Breast epithelium (tissue), 4 donors: ENCODE measurements around the gene SLC38A6. TPM values are rescaled to one million over a fixed set of nuclear protein-coding genes. Genes with fewer than 3 reads are reported as not detected.
"Not testable (repeated sequence)": the region's sequence is repeated elsewhere in the genome, so short reads cannot be mapped to it uniquely, and the experiment has no call there.

ENCODE experiments used
- DNase-seq, 2 donors: peaks; one replicate each; pipeline ENCODE4 v3.0.0-alpha.2; 2019; ENCODE audit warnings: low spot score in 2 of 2
- H3K27ac ChIP-seq, 2 donors: fragments of 200-600 bp; sonication (generic) in 1 of 2; one replicate each; pipeline ENCODE4 v1.5.1; 2016 to 2019; ENCODE audit warnings: mild to moderate bottlenecking in 1 of 2
- H3K27me3 ChIP-seq, 2 donors: fragments of 200-600 bp; sonication (generic) in 1 of 2; one replicate each; pipeline versions ENCODE4 v1.5.1 to v1.6.0; 2017 to 2019; ENCODE audit warnings: control low read depth in 1 of 2, mild to moderate bottlenecking in 1 of 2
- H3K36me3 ChIP-seq: fragments of 200-600 bp; one replicate; pipeline ENCODE4 v1.5.1; 2019
- H3K4me1 ChIP-seq, 2 donors: fragments of 200-600 bp; sonication (generic); one replicate each; pipeline ENCODE4 v1.5.1; 2016 to 2019; ENCODE audit warnings: control low read depth in 1 of 2
- H3K4me3 ChIP-seq, 3 donors: fragments of 200-600 bp; sonication (generic); 1 replicate in 2 of 3; 2 replicates in 1 of 3; pipeline ENCODE4 v1.5.1; 2016 to 2019; ENCODE audit warnings: mild to moderate bottlenecking in 3 of 3, moderate library complexity in 2 of 3
- H3K9me3 ChIP-seq, 2 donors: fragments of 200-600 bp; sonication (generic) in 1 of 2; one replicate each; pipeline ENCODE4 v1.5.1; 2016 to 2019; ENCODE audit warnings: control low read depth in 1 of 2
- CTCF ChIP-seq, 3 donors: fragments of 450-650 bp; IDR thresholded peaks; one replicate each; pipeline ENCODE4 v1.5.1; 2016 to 2017; ENCODE audit warnings: antibody characterized with exemption in 3 of 3, mild to moderate bottlenecking in 3 of 3, moderate library complexity in 3 of 3
- POLR2A ChIP-seq: fragments of 450-650 bp; IDR thresholded peaks from one replicate; pipeline ENCODE4 v1.6.1; 2016; ENCODE audit warnings: antibody characterized with exemption, mild to moderate bottlenecking, moderate library complexity
- POLR2AphosphoS5 ChIP-seq, 3 donors: sonication (generic); formaldehyde crosslinking; IDR thresholded peaks; one replicate each; pipeline ENCODE4 v1.6.1; 2017; ENCODE audit warnings: antibody characterized with exemption in 3 of 3
- intact Hi-C: fragments of 100-400 bp; cut with DNase I; formaldehyde crosslinking; loops from one replicate; pipeline ENCODE4 v1.15.1; 2023; ENCODE audit warnings: low total_unique reads
- total RNA-seq, 3 donors: library from RNA; depleted of rRNA; stranded (reverse); fragments of >200 nt; gene quantifications; one replicate each; pipeline ENCODE4 v1.1.0, GENCODE V29; 2016

Gene SLC38A6
- total RNA-seq, 3 donors from 2014 or later, result 39.7 to 45.0 (median 44.1) TPM

GRCh38 chr14:61063461-61063860 is 82.4 kb downstream of the SLC38A6 start:
- no peak for TF ChIP-seq CTCF (IDR thresholded peaks at IDR 0.05)
- no peak for TF ChIP-seq POLR2A
- no peak for TF ChIP-seq POLR2AphosphoS5 (IDR thresholded peaks at IDR 0.05)
- no peak overlapping the region for H3K4me3 ChIP-seq
- intact Hi-C loops, result no loop called here
- H3K9me3 ChIP-seq, result no peaks in the 10 kb centered on the region
- H3K36me3 ChIP-seq, result no peaks in the 10 kb centered on the region
- H3K27ac ChIP-seq, result no peak overlapping the region
- H3K27me3 ChIP-seq, result no peaks in the 10 kb centered on the region
- H3K4me1 ChIP-seq, result no peaks in the 10 kb centered on the region
- no peak for DNase-seq

DNA sequence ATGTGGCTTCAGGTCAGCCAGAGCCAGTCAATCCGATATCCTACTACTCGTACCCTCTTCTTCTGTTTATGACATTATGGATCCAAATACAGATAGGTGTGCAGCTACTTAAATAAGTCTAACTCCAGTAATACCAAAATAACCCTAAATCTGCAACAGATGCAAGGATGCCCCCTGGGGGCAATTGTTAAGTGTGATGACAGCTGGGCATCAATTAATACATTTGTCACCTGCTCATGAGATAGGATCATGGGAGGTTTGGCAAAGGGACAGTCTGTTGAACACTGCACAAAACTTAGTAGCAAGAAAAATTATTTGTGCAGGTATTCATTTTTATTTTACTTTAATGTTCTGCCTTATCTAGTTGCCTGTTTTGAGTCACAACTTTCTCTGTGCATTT is 83.2 kb downstream of the SLC38A6 start:
- Histone ChIP-seq H3K9me3 (no peaks in the 10 kb centered on the region), H3K27ac (no peak overlapping the region), H3K4me1 (no peaks in the 10 kb centered on the region), H3K4me3 (no peak overlapping the region), H3K36me3 (no peaks in the 10 kb centered on the region), H3K27me3 (no peaks in the 10 kb centered on the region)
- DNase-seq, result no peak
- TF ChIP-seq CTCF (IDR thresholded peaks at IDR 0.05) (no peak), POLR2A (no peak), POLR2AphosphoS5 (IDR thresholded peaks at IDR 0.05) (no peak)
- intact Hi-C loops, result no loop called here

- TF ChIP-seq POLR2AphosphoS5 (IDR thresholded peaks at IDR 0.05) (no peak), CTCF (IDR thresholded peaks at IDR 0.05) (no peak), POLR2A (no peak)
- H3K4me1 ChIP-seq, result no peaks in the 10 kb centered on the region
- no peaks in the 10 kb centered on the region for H3K27me3 ChIP-seq
- H3K9me3 ChIP-seq, result no peaks in the 10 kb centered on the region
- DNase-seq, result no peak
- intact Hi-C loops, result no loop called here
- H3K27ac ChIP-seq, result no peak overlapping the region
- no peak overlapping the region for H3K4me3 ChIP-seq
- H3K36me3 ChIP-seq, result no peaks in the 10 kb centered on the region
Measured at GRCh38 chr14:61064856-61065255, 83.8 kb downstream of the SLC38A6 start.

GRCh38 chr14:61065656-61066055 is 84.6 kb downstream of the SLC38A6 start:
- Histone ChIP-seq H3K27me3 (no peaks in the 10 kb centered on the region), H3K4me3 (no peak overlapping the region), H3K36me3 (no peaks in the 10 kb centered on the region), H3K4me1 (no peaks in the 10 kb centered on the region), H3K9me3 (no peaks in the 10 kb centered on the region), H3K27ac (no peak overlapping the region)
- no peak for TF ChIP-seq POLR2AphosphoS5 (IDR thresholded peaks at IDR 0.05)
- TF ChIP-seq CTCF (IDR thresholded peaks at IDR 0.05), result no peak
- no peak for TF ChIP-seq POLR2A
- no peak for DNase-seq
- intact Hi-C loops, result no loop called here

- H3K4me1 ChIP-seq, H3K9me3 ChIP-seq, DNase-seq, H3K36me3 ChIP-seq, H3K4me3 ChIP-seq, H3K27ac ChIP-seq, intact Hi-C loops, H3K27me3 ChIP-seq: not testable (repeated sequence)
Measured at GRCh38 chr14:61072442-61072841, 91.4 kb downstream of the SLC38A6 start.

DNA sequence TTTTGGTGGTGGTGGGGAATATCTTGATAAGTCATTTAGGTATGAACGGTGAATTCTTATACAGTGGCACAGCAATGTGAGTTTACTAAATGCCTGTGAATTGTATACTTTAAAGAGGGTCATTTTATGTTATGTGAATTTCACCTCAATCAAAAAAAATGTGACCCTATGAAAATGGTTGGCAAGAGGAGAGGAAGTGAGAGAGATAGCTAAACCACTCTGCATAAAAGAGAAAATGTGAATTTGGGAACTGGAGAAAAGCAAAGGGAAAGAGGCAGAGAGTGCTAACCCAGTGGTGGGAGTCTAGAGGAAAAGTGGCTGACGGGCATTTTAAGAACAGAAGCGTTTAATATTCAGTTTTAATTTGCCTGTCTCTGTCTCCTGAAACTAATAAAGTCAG is 93.8 kb downstream of the SLC38A6 start:
- no peaks in the 10 kb centered on the region for H3K36me3 ChIP-seq
- no peak for DNase-seq
- H3K27ac ChIP-seq, result no peak overlapping the region
- intact Hi-C loops, result no loop called here
- H3K9me3 ChIP-seq, result no peaks in the 10 kb centered on the region
- TF ChIP-seq POLR2A (no peak), POLR2AphosphoS5 (IDR thresholded peaks at IDR 0.05) (no peak), CTCF (IDR thresholded peaks at IDR 0.05) (no peak)
- H3K4me3 ChIP-seq, result no peak overlapping the region
- H3K27me3 ChIP-seq, result no peaks in the 10 kb centered on the region
- no peaks in the 10 kb centered on the region for H3K4me1 ChIP-seq
